GOT3 (cell line): Measurements from ENCODE around the gene SLC5A4.
"Not testable (repeated sequence)": the region's sequence is repeated elsewhere in the genome, so short reads cannot be mapped to it uniquely, and the experiment has no call there.

ENCODE experiments used
- DNase-seq: peaks from one replicate; lab custom pipeline; 2025; ENCODE audit warnings: mixed read lengths; lab: John Stamatoyannopoulos, UW

SLC5A4 gene

GRCh38 chr22:32199961-32200360 is 55.2 kb downstream of the SLC5A4 start:
- DNase-seq, result no peak

- DNase-seq, result no peak
These were observed 55.8 kb downstream of the SLC5A4 start for GRCh38 chr22:32199341-32199740.

GRCh38 chr22:32197553-32198226 is 57.5 kb downstream of the SLC5A4 start:
- not testable (repeated sequence) for DNase-seq

GRCh38 chr22:32195900-32196299 is 59.2 kb downstream of the SLC5A4 start:
- DNase-seq, result not testable (repeated sequence)

GRCh38 chr22:32193346-32193745 is 61.8 kb downstream of the SLC5A4 start:
- not testable (repeated sequence) for DNase-seq

GRCh38 chr22:32191021-32191420 is 64.1 kb downstream of the SLC5A4 start:
- not testable (repeated sequence) for DNase-seq

GRCh38 chr22:32185821-32186220 is 69.3 kb downstream of the SLC5A4 start:
- DNase-seq, result no peak

GRCh38 chr22:32183625-32184024 is 71.5 kb downstream of the SLC5A4 start:
- no peak for DNase-seq

- DNase-seq, result no peak
These were observed 74.1 kb downstream of the SLC5A4 start for GRCh38 chr22:32181043-32181442.

- no peak for DNase-seq
These were observed 77.9 kb downstream of the SLC5A4 start for GRCh38 chr22:32177221-32177765.

GRCh38 chr22:32175683-32176644 is 79.2 kb downstream of the SLC5A4 start:
- no peak for DNase-seq

- no peak for DNase-seq
These were observed 80.0 kb downstream of the SLC5A4 start for GRCh38 chr22:32175115-32175514.
